ENCODE results near the gene SLC22A2. TPM values are rescaled to one million over a fixed set of nuclear protein-coding genes. Genes with fewer than 3 reads are reported as not detected.

Gene SLC22A2
- total RNA-seq, 3 donors from 2014 or later (not counting 1 experiment from before 2014, with no cell fraction given), result not detected

DNA sequence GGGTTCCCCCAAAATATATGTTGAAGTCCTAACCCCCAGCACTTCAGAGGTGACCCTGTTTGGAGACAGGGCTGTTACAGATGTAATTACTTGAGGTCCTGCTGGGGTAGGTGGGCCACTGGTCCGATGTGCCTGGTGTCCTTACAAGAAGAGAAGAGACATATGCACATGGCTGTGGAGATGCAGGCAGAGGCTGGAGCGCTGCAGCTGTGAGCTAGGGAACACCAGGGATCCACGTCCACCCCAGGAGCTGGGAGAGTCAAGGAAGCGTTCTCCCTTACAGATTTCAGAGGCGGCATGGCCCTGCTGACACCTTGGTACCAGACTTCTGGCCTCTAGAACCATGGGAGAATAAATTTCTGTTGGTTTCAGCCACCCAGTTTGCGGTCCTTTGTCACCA, 11.7 kb upstream of the SLC22A2 start:
- H3K27ac Mint-ChIP-seq, result no peak overlapping the region
- Histone ChIP-seq H3K4me3 (ENCODE audit: low read length) (no peak overlapping the region), H3K27ac (ENCODE audit: low read length) (no peak overlapping the region), H3K9me3 (ENCODE audit: control insufficient read depth, insufficient read depth, low read length) (no peaks in the 10 kb centered on the region), H3K36me3 (ENCODE audit: control insufficient read depth, insufficient read depth, low read length) (no peaks in the 10 kb centered on the region), H3K27me3 (ENCODE audit: control insufficient read depth, insufficient read depth, low read length) (no peaks in the 10 kb centered on the region), H3K4me1 (ENCODE audit: control insufficient read depth, insufficient read depth, low read length) (no peaks in the 10 kb centered on the region)
- DNase-seq (no peak), ATAC-seq (no peak)
- intact Hi-C loops (cut with micrococcal nuclease), result no loop called here
- H3K4me3 Mint-ChIP-seq, result no peak overlapping the region
- 82% methylated on average over 6 of the region's 6 CpGs for WGBS (ENCODE audit: insufficient coverage)
- no peak for TF ChIP-seq CTCF (IDR thresholded peaks at IDR 0.05)
- peaks cover 6 to 7% of the 10 kb centered on the region in 2 donors for H3K4me1 Mint-ChIP-seq
- no peaks in the 10 kb centered on the region for H3K36me3 Mint-ChIP-seq
- H3K9me3 Mint-ChIP-seq, result no peaks in the 10 kb centered on the region
- peaks cover 3 to 31% of the 10 kb centered on the region in 2 donors for H3K27me3 Mint-ChIP-seq (ENCODE audit: low read depth in 2 of 2)

- TF ChIP-seq CTCF (IDR thresholded peaks at IDR 0.05), result no peak
- intact Hi-C loops (cut with micrococcal nuclease), result no loop called here
- ATAC-seq (no peak), DNase-seq (no peak)
- no peaks in the 10 kb centered on the region for H3K27me3 ChIP-seq (ENCODE audit: control insufficient read depth, insufficient read depth, low read length)
- no peaks in the 10 kb centered on the region for H3K4me1 ChIP-seq (ENCODE audit: control insufficient read depth, insufficient read depth, low read length)
- H3K4me3 ChIP-seq (ENCODE audit: low read length), result no peak overlapping the region
- Mint-ChIP-seq H3K27ac (no peak overlapping the region), H3K4me3 (no peak overlapping the region), H3K36me3 (no peaks in the 10 kb centered on the region), H3K4me1 (peaks cover 6 to 7% of the 10 kb centered on the region in 2 donors), H3K9me3 (no peaks in the 10 kb centered on the region), H3K27me3 (ENCODE audit: low read depth in 2 of 2) (peaks cover 5 to 31% of the 10 kb centered on the region in 2 donors)
- no peaks in the 10 kb centered on the region for H3K9me3 ChIP-seq (ENCODE audit: control insufficient read depth, insufficient read depth, low read length)
- no peak overlapping the region for H3K27ac ChIP-seq (ENCODE audit: low read length)
- H3K36me3 ChIP-seq (ENCODE audit: control insufficient read depth, insufficient read depth, low read length), result no peaks in the 10 kb centered on the region
- 88% methylated on average over 3 of the region's 3 CpGs for WGBS (ENCODE audit: insufficient coverage)
Measured at GRCh38 chr6:160269771-160270170, 11.2 kb upstream of the SLC22A2 start.

GRCh38 chr6:160269023-160269521, 10.5 kb upstream of the SLC22A2 start:
- H3K36me3 Mint-ChIP-seq, result no peaks in the 10 kb centered on the region
- intact Hi-C loops (cut with micrococcal nuclease), result no loop called here
- H3K4me1 Mint-ChIP-seq, result peaks cover 6 to 7% of the 10 kb centered on the region in 2 donors
- Histone ChIP-seq H3K4me1 (ENCODE audit: control insufficient read depth, insufficient read depth, low read length) (no peaks in the 10 kb centered on the region), H3K27me3 (ENCODE audit: control insufficient read depth, insufficient read depth, low read length) (no peaks in the 10 kb centered on the region), H3K4me3 (ENCODE audit: low read length) (no peak overlapping the region), H3K9me3 (ENCODE audit: control insufficient read depth, insufficient read depth, low read length) (no peaks in the 10 kb centered on the region), H3K36me3 (ENCODE audit: control insufficient read depth, insufficient read depth, low read length) (no peaks in the 10 kb centered on the region), H3K27ac (ENCODE audit: low read length) (no peak overlapping the region)
- no peak overlapping the region for H3K27ac Mint-ChIP-seq
- ATAC-seq (no peak), DNase-seq (no peak)
- WGBS (ENCODE audit: insufficient coverage), result 87% methylated on average over 3 of the region's 4 CpGs
- TF ChIP-seq CTCF (IDR thresholded peaks at IDR 0.05), result no peak
- no peak overlapping the region for H3K4me3 Mint-ChIP-seq
- H3K9me3 Mint-ChIP-seq, result no peaks in the 10 kb centered on the region
- H3K27me3 Mint-ChIP-seq (ENCODE audit: low read depth in 2 of 2), result peaks cover 5 to 31% of the 10 kb centered on the region in 2 donors

GRCh38 chr6:160267102-160267501, 8.5 kb upstream of the SLC22A2 start:
- Mint-ChIP-seq H3K27me3 (ENCODE audit: low read depth in 2 of 2) (peaks cover 5 to 26% of the 10 kb centered on the region in 2 donors), H3K36me3 (no peaks in the 10 kb centered on the region), H3K27ac (no peak overlapping the region), H3K4me1 (peaks cover 7 to 12% of the 10 kb centered on the region in 2 donors), H3K9me3 (no peaks in the 10 kb centered on the region), H3K4me3 (no peak overlapping the region)
- TF ChIP-seq CTCF (IDR thresholded peaks at IDR 0.05), result no peak
- ATAC-seq (no peak), DNase-seq (no peak)
- 96% methylated on average over 6 of the region's 6 CpGs for WGBS (ENCODE audit: insufficient coverage)
- H3K27me3 ChIP-seq (ENCODE audit: control insufficient read depth, insufficient read depth, low read length), result no peaks in the 10 kb centered on the region
- H3K4me3 ChIP-seq (ENCODE audit: low read length), result no peak overlapping the region
- intact Hi-C loops (cut with micrococcal nuclease), result no loop called here
- no peaks in the 10 kb centered on the region for H3K9me3 ChIP-seq (ENCODE audit: control insufficient read depth, insufficient read depth, low read length)
- H3K27ac ChIP-seq (ENCODE audit: low read length), result no peak overlapping the region
- H3K36me3 ChIP-seq (ENCODE audit: control insufficient read depth, insufficient read depth, low read length), result no peaks in the 10 kb centered on the region
- no peaks in the 10 kb centered on the region for H3K4me1 ChIP-seq (ENCODE audit: control insufficient read depth, insufficient read depth, low read length)
